ENCODE measurements around the gene NT5M. TPM values are rescaled to one million over a fixed set of nuclear protein-coding genes. Genes with fewer than 3 reads are reported as not detected.

NT5M gene
- total RNA-seq, 1 donor from 2014 or later: 1.9 TPM

DNA sequence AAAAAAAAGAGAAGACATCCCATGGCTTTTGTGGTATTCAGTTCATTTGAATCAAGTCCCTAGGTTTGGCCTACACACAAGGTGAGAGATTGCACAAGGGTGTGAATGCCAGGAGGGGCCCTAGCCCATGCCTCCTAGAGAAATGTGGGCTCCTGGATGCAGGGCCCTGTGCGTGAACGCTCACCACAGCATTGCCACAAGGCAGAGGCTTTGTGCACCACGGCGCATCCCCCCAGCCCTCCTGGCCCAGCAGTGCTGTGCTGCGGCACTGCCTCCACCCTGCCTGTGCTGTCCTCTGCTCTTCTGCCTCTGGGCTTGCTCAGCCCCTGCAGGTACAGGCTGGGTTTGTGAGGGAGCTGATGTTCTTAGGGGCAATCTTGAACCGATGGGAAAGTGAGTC, 92.7 kb downstream of the NT5M start:
- DNase-seq: no peak

Other genes starting within 250 kb of the NT5M start
- gene PLD6, start 97.0 kb upstream of the NT5M start, total RNA-seq: 1.4 and 2.0 TPM in 2 replicates
- 51.6 and 75.0 TPM in 2 replicates for gene FLCN, start 66.2 kb upstream of the NT5M start, total RNA-seq
- 88.2 and 129 TPM in 2 replicates for gene COPS3, start 22.1 kb upstream of the NT5M start, total RNA-seq
- gene MED9, start 173.6 kb downstream of the NT5M start, total RNA-seq: 12.3 and 13.1 TPM in 2 replicates
- gene RASD1, start 193.0 kb downstream of the NT5M start, total RNA-seq: 6.3 and 12.8 TPM in 2 replicates